ENCODE measurements around the gene SMIM33. TPM values are rescaled to one million over a fixed set of nuclear protein-coding genes. Genes with fewer than 3 reads are reported as not detected.
A peak's percentile ranks its signal among the peaks of the same experiment; 100 is the strongest.

Gene SMIM33
- total RNA-seq, 1 experiment from 2014 or later = not detected

DNA sequence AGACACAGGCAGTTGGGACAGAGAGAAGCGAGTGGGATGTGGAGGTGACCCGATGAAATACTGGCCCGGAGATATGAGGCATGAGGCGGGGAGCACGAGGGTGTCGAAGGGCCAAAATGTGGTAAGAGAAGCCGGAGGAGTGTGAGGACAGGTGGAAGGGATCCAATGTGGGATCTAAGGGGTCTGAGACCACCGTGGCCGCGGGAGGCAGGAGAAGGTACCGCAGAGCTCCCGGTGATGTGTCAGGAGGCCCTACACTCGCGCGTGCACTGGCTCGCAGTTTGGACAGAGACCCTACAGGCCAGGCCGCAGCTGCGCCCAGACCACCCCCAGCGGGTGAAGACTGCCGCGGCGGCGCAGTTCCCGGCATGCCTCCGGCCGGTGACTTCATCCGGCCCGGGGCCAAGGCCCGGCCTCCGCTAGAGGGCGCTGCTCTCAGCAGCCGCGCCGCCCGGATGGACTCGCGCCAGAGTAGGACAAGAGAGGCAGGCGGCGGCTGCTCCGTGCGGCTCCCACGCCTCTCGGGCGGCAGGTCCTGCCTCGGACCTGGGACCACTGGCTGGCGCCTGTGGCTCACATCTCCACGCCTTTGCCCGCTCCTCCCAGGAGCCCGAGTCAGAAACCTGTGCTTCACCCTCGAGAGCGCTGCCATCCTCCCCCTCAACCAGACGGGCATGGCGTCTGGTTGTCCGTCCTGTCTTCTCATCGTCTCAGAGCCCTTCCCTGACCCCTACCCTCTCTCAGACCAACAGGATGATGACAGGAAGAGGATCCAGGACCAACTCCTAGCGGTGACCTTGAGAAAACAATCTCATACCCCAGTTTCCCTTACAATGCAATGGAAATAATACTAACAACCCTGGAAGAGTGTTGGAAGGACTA, 47.1 kb downstream of the SMIM33 start:
- peak; percentile 84 for DNase-seq (ENCODE audit: extremely low read depth, low read depth)

Small RNAs within 50 kb of the gene (small RNA-seq; reads per million reads assigned to genes)
- 0.06 to 2.9 reads per million in 2 experiments for gene RNU5B-4P

Other genes with a start within 250 kb of the SMIM33 start
- 344 and 359 TPM in 2 replicates for gene MATR3, start 177.3 kb upstream of the SMIM33 start, total RNA-seq (2014; rRNA removed; shearing (Covaris generic))
- 105 and 120 TPM in 2 replicates for gene PAIP2, start 129.2 kb upstream of the SMIM33 start, total RNA-seq (2014; rRNA removed; shearing (Covaris generic))
- gene SLC23A1, start 87.7 kb upstream of the SMIM33 start, total RNA-seq (2014; rRNA removed; shearing (Covaris generic)) = not detected in 2 replicates
- gene MZB1, start 81.1 kb upstream of the SMIM33 start, total RNA-seq (2014; rRNA removed; shearing (Covaris generic)) = 0.10 and 0.52 TPM in 2 replicates
- gene PROB1, start 75.9 kb upstream of the SMIM33 start, total RNA-seq (2014; rRNA removed; shearing (Covaris generic)) = 1.5 and 1.8 TPM in 2 replicates
- 8.6 and 12.7 TPM in 2 replicates for gene SPATA24, start 66.9 kb upstream of the SMIM33 start, total RNA-seq (2014; rRNA removed; shearing (Covaris generic))
- gene DNAJC18, start 31.5 kb upstream of the SMIM33 start, total RNA-seq (2014; rRNA removed; shearing (Covaris generic)) = 2.2 and 8.8 TPM in 2 replicates
- gene ECSCR, start 8.3 kb upstream of the SMIM33 start, total RNA-seq (2014; rRNA removed; shearing (Covaris generic)) = not detected in 2 replicates
- gene STING1, start 11.8 kb downstream of the SMIM33 start, total RNA-seq (2014; rRNA removed; shearing (Covaris generic)) = 1.6 and 3.0 TPM in 2 replicates
- 126 and 143 TPM in 2 replicates for gene UBE2D2, start 90.3 kb downstream of the SMIM33 start, total RNA-seq (2014; rRNA removed; shearing (Covaris generic))
- 11.4 and 13.2 TPM in 2 replicates for gene CXXC5, start 177.3 kb downstream of the SMIM33 start, total RNA-seq (2014; rRNA removed; shearing (Covaris generic))